Stomach smooth muscle (tissue), 2 donors: ENCODE data around the gene PHF14.
"Not testable (repeated sequence)": the region's sequence is repeated elsewhere in the genome, so short reads cannot be mapped to it uniquely, and the experiment has no call there.

ENCODE experiments used
- H3K27ac ChIP-seq: one replicate; pipeline ENCODE4 v1.7.0; 2013; ENCODE audit warnings: mild to moderate bottlenecking, low read length, inconsistent platforms
- H3K27me3 ChIP-seq, 2 donors: one replicate each; pipeline ENCODE4 v1.7.0; 2013; ENCODE audit warnings: low read length in 2 of 2; ENCODE audit not compliant: insufficient read depth in 2 of 2, control insufficient read depth in 1 of 2
- H3K36me3 ChIP-seq, 2 donors: one replicate each; pipeline ENCODE4 v1.7.0; 2013; ENCODE audit warnings: low read length in 2 of 2; ENCODE audit not compliant: control insufficient read depth in 2 of 2, insufficient read depth in 2 of 2
- H3K4me1 ChIP-seq: one replicate; pipeline ENCODE4 v1.7.0; 2013; ENCODE audit warnings: low read length; ENCODE audit not compliant: control insufficient read depth, insufficient read depth
- H3K4me3 ChIP-seq, 2 donors: one replicate each; pipeline ENCODE4 v1.7.0; 2013; ENCODE audit warnings: low read length in 2 of 2
- H3K9ac ChIP-seq, 2 donors: one replicate each; pipeline ENCODE4 v1.7.0; 2013; ENCODE audit warnings: low read length in 2 of 2, mild to moderate bottlenecking in 1 of 2
- H3K9me3 ChIP-seq, 2 donors: one replicate each; pipeline ENCODE4 v1.7.0; 2013; ENCODE audit warnings: low read length in 2 of 2; ENCODE audit not compliant: control insufficient read depth in 2 of 2
- donor health status: healthy.
- donor health status: Pancreatic carcinoma.

Gene PHF14

DNA sequence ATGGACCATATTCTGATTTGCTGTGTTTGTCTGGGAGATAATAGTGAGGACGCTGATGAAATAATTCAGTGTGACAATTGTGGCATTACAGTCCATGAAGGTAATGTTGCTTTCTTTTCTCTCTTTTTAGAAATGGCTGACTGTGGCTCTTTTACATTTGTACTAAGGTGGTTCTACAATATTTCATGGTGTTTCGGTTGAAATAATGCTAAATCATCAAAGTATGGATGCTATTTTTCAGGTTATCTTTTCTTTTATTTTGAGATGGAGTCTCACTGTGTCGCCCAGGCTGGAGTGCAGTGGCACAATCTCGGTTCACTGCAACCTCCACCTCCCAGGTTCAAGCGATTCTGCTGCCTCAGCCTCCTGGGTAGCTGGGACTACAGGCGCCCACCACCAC is 17.1 kb downstream of the PHF14 start:
- not testable (repeated sequence) for H3K9me3 ChIP-seq, H3K27ac ChIP-seq, H3K4me1 ChIP-seq, H3K9ac ChIP-seq, H3K4me3 ChIP-seq, H3K36me3 ChIP-seq, H3K27me3 ChIP-seq

DNA sequence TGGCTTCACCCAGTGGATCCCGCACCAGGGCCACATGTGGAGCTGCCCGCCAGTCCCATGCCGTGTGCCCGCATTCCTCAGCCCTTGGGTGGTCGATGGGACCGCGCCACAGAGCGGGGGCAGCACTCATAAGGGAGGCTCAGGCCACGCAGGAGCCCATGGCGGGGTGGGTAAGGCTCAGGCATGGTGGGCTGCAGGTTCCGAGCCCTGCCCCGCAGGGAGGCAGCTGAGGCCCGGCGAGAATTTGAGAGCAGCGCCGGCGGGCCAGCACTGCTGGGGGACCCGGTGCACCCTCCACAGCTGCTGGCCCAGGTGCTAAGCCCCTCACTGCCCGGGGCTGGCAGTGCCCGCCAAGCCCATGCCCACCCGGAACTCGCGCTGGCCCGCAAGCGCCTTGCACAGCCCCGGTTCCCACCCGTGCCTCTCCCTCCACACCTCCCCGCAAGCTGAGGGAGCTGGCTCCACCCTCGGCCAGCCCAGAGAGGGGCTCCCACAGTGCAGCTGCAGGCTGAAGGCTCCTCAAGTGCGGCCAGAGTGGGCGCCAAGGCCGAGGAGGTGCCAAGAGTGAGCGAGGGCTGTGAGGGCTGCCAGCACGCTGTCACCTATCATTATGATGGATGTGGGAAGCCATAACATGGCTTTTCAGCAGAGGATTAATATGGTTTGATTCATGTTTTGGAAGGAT is 22.0 kb downstream of the PHF14 start:
- not testable (repeated sequence) for H3K9me3 ChIP-seq, H3K36me3 ChIP-seq, H3K27me3 ChIP-seq, H3K4me3 ChIP-seq, H3K27ac ChIP-seq, H3K4me1 ChIP-seq, H3K9ac ChIP-seq

DNA sequence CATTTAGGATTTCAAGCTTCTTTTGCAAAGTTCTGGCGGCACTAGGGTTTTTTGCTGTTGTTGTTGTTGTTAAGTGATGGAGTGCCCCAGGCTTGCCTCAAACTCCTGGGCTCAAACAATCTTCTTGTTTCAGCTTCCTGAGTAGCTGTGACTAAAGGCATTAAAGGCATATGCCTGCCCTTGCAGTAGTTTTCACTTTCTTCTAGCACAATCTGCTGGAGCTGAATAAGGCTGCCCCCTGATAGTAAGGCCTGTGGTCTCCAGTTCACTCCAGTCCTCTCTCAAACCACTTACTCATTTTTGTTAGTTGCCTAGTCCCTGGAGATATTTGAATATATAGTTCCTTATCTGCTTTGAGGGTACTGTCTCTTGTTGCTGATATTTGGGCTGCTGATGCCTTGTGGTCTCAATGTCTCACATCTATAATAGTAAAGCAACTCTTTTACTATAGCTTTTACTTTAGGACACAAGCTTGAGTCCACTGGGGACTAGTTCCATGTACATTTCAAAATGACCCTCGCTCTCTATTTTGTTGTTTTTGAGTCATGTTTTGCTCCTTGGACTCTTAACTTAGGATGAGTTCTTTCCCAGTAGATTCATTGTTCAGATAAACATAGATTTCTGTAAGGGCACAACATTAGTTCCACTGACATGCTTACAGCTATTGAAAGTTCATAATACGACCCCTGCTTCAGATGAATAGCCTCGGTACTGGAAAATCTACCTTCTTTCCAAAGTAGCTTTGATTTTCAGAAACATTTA is 25.5 kb downstream of the PHF14 start:
- H3K36me3 ChIP-seq: no peaks in the 10 kb centered on the region
- no peaks in the 10 kb centered on the region for H3K27me3 ChIP-seq
- H3K27ac ChIP-seq: no peak overlapping the region
- H3K4me3 ChIP-seq: no peak overlapping the region
- peaks cover 0 to 3% of the 10 kb centered on the region in 2 donors for H3K9me3 ChIP-seq
- H3K9ac ChIP-seq: no peak overlapping the region
- H3K4me1 ChIP-seq: no peaks in the 10 kb centered on the region

DNA sequence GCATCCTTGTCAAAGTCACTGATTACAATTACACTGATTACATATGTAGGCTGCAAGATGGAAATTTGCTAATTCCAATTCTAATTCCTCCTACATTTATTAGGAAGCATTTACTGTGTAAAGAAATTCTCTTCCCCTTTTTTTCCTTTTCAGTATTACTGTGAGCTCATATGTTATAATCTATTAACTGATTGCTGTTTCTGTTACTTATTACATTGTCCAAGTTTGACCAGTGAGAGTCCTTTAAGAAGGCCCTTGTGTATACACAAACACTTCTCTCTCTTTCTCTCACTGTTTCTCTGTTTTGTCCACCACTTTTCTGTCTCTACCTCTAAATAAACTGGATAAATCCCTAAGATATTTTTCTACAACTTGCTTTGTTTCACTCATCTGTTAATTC is 31.5 kb downstream of the PHF14 start:
- no peaks in the 10 kb centered on the region for H3K9me3 ChIP-seq
- H3K4me1 ChIP-seq: no peaks in the 10 kb centered on the region
- no peak overlapping the region for H3K4me3 ChIP-seq
- no peak overlapping the region for H3K9ac ChIP-seq
- H3K27me3 ChIP-seq: no peaks in the 10 kb centered on the region
- no peak overlapping the region for H3K27ac ChIP-seq
- H3K36me3 ChIP-seq: peaks cover 0 to 2% of the 10 kb centered on the region in 2 donors

DNA sequence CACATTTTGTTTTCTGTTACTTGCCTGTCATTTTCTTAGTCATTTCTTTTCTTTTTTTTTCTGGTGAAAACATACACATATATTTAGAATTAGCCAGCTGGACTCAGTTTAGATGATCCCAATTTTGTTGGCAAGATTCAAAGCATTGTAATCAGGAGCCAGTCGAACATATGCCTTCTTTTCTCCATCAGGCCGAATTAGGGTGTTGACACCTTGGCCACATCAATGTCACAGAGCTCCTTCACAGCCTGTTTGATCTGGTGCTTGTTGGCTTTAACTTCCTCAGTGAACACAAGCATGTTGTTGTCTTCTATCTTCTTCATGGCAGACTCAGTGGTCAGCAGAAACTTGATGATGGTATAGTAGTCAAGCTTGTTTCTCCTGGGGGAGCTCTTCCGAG is 32.6 kb downstream of the PHF14 start:
- H3K9me3 ChIP-seq: no peaks in the 10 kb centered on the region
- H3K4me3 ChIP-seq: no peak overlapping the region
- H3K36me3 ChIP-seq: peaks cover 0 to 2% of the 10 kb centered on the region in 2 donors
- H3K27me3 ChIP-seq: no peaks in the 10 kb centered on the region
- no peaks in the 10 kb centered on the region for H3K4me1 ChIP-seq
- no peak overlapping the region for H3K9ac ChIP-seq
- H3K27ac ChIP-seq: no peak overlapping the region

GRCh38 chr7:11009631-11010030 is 36.0 kb downstream of the PHF14 start:
- Histone ChIP-seq H3K9me3 (no peaks in the 10 kb centered on the region), H3K4me3 (no peak overlapping the region), H3K36me3 (peaks cover 0 to 2% of the 10 kb centered on the region in 2 donors), H3K27me3 (no peaks in the 10 kb centered on the region), H3K4me1 (no peaks in the 10 kb centered on the region), H3K9ac (no peak overlapping the region), H3K27ac (no peak overlapping the region)

GRCh38 chr7:11021468-11021867 is 47.8 kb downstream of the PHF14 start:
- Histone ChIP-seq H3K27ac (no peak overlapping the region), H3K27me3 (no peaks in the 10 kb centered on the region), H3K4me1 (no peaks in the 10 kb centered on the region), H3K9me3 (no peaks in the 10 kb centered on the region), H3K9ac (no peak overlapping the region), H3K36me3 (no peaks in the 10 kb centered on the region), H3K4me3 (no peak overlapping the region)

DNA sequence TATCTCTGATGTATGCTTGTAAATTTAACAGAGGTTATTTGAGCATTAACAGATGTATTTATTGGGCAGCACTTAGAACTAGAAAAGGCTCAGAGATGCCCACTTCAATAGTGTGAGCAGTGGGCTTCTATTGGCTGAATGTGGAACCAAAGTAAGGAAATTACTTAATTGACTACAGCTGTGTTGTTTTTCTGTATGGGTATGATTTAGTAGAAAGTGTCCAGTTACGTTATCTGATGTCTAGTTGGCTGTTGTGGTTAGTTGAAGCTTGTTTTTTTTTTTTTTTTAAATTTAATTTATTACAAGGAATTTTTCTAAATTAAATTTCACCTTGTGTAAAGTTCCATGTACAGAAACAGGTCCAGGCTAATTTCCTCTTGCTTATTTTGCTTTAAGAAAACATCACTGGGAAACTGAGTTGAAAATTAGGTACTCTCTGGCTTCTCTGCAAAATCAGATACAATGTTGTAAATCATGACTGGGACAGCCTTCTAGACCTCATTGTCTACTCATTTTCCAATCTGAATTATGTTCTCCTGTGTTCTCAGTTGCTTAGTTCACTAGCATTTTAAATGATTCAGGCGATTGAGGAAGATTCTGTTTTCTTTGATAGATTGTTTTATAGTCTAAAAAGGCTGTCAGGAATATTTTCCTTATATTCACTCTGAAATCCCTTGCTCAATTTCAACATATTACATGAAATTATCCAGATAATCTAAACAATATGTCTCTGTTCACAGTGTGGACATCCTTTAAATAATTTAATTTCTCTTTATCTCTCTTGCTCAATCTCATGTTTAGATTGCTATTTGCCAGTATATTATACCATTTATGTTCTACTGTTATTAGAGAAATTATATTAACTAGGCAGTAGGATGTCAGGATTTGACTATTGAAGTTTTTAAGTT is 53.0 kb downstream of the PHF14 start:
- Histone ChIP-seq H3K9me3 (no peaks in the 10 kb centered on the region), H3K27me3 (no peaks in the 10 kb centered on the region), H3K27ac (no peak overlapping the region), H3K4me3 (no peak overlapping the region), H3K9ac (no peak overlapping the region), H3K4me1 (no peaks in the 10 kb centered on the region), H3K36me3 (no peaks in the 10 kb centered on the region)

DNA sequence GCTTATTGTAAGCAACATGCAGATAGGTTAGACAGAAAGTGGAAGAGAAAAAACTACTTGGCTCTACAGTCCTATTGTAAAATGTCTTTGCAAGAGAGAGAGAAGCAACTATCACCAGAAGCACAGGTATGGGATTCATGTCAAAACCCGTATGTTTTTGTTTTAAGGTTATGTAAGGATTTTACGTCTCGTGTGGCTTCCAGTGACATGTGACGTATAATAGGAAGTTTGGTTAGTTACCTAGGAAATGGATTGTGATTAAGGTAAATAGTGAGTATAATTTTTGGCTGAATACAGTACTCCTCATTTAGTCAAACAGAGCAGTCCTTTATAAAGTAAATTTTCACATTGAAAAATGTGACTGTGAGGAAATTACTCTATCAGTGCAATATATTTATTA is 62.0 kb downstream of the PHF14 start:
- H3K27ac ChIP-seq: no peak overlapping the region
- H3K36me3 ChIP-seq: peaks cover 2 to 5% of the 10 kb centered on the region in 2 donors

DNA sequence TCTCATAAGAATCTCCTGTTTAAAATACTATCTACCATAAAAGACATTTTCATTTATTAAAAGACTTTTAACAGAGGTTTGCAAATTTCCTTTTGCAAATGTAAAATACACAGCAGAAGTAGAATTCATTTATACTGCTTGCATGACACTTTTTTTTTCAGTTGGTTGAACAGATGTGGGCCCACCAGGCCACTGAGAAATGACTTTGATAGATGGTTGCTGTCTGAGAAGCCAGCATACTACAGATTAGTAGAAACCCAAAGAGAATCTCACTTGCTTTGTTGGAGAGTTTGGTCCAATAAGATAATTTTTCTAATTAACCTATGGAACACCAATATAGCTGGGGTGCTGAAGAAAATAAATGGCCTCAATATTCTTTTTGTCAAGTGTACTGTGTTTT is 66.3 kb downstream of the PHF14 start:
- no peak overlapping the region for H3K4me3 ChIP-seq
- no peaks in the 10 kb centered on the region for H3K27me3 ChIP-seq
- H3K4me1 ChIP-seq: no peaks in the 10 kb centered on the region
- H3K9ac ChIP-seq: no peak overlapping the region
- peaks cover 0 to 5% of the 10 kb centered on the region in 2 donors for H3K36me3 ChIP-seq
- no peak overlapping the region for H3K27ac ChIP-seq
- H3K9me3 ChIP-seq: no peaks in the 10 kb centered on the region

More for the DNA sequence above, 62.0 kb downstream of the PHF14 start:
- Histone ChIP-seq H3K4me3 (no peak overlapping the region), H3K4me1 (no peaks in the 10 kb centered on the region), H3K9ac (no peak overlapping the region), H3K9me3 (no peaks in the 10 kb centered on the region), H3K27me3 (no peaks in the 10 kb centered on the region)
